ENCODE measurements around the gene HAVCR1.

DNA sequence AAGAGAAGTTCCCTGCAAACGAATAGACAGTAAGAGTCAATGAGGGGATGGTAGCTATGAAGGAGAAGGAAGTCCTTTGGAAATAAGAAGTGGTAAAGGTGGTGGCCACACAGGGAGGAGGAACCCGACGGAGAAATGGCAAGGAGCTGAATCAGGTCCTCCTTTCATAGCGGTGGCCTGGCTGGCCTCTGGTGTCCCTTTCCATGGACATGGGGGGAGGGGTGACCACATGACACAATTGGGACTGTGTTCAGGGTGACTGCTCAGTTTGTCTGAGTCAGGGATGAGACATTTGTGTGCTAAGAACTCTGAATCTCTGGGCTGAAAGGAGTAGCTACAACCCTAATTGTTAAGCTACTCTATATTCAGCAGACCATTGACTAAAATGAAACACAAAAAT lies 67.2 kb downstream of the HAVCR1 start:
- TF ChIP-seq CTCF (IDR thresholded peaks at IDR 0.05) (no peak), POLR2A (IDR thresholded peaks at IDR 0.05) (no peak)
